Measurements from ENCODE around the gene ENOX1. TPM values are rescaled to one million over a fixed set of nuclear protein-coding genes. Genes with fewer than 3 reads are reported as not detected.

Gene ENOX1
- total and polyA plus RNA-seq, 7 donors = 0.34 to 7.1 (median 1.1) TPM

- WGBS, 3 donors = 93 to 98% (median 98%) methylated on average over 1 of the region's 1 CpG
- no peak for ATAC-seq
- H3K27me3 ChIP-seq (ENCODE audit: insufficient read depth in 3 of 3, low read length in 2 of 3) = no peaks in the 10 kb centered on the region
Observed at GRCh38 chr13:43264458-43264857, 522.3 kb downstream of the ENOX1 start.

GRCh38 chr13:43263047-43263446, 523.7 kb downstream of the ENOX1 start:
- no peak overlapping the region for H3K27ac ChIP-seq
- no peaks in the 10 kb centered on the region for H3K36me3 ChIP-seq (ENCODE audit: insufficient read depth in 1 of 2, low read depth in 1 of 2)
- no peaks in the 10 kb centered on the region for H3K4me1 ChIP-seq
- H3K9me3 ChIP-seq = no peaks in the 10 kb centered on the region
- 73 to 98% (median 90%) methylated on average over 2 of the region's 2 CpGs for WGBS, 3 donors
- intact Hi-C loops (cut with DNase I) = no loop called here
- H3K4me3 ChIP-seq = no peak overlapping the region
- H3K27me3 ChIP-seq (ENCODE audit: insufficient read depth in 3 of 3, low read length in 2 of 3) = no peaks in the 10 kb centered on the region
- no peak for ATAC-seq
- DNase-seq = no peak
- no peak for TF ChIP-seq CTCF (IDR thresholded peaks at IDR 0.05)

More at GRCh38 chr13:43264458-43264857, 522.3 kb downstream of the ENOX1 start:
- Histone ChIP-seq H3K36me3 (ENCODE audit: insufficient read depth in 1 of 2, low read depth in 1 of 2) (no peaks in the 10 kb centered on the region), H3K27ac (no peak overlapping the region), H3K4me1 (peaks cover 12% of the 10 kb centered on the region), H3K4me3 (no peak overlapping the region), H3K9me3 (no peaks in the 10 kb centered on the region)
- intact Hi-C loops (cut with DNase I) = no loop called here
- no peak for TF ChIP-seq CTCF (IDR thresholded peaks at IDR 0.05)
- DNase-seq = no peak

GRCh38 chr13:43260999-43261398, 525.8 kb downstream of the ENOX1 start:
- H3K9me3 ChIP-seq = no peaks in the 10 kb centered on the region
- WGBS, 3 donors = 85 to 91% (median 87%) methylated on average over 5 of the region's 5 CpGs
- TF ChIP-seq CTCF (IDR thresholded peaks at IDR 0.05) = no peak

GRCh38 chr13:43258771-43259170, 528.0 kb downstream of the ENOX1 start:
- 92 to 100% (median 94%) methylated on average over 1 of the region's 1 CpG for WGBS, 3 donors
- ATAC-seq = no peak
- intact Hi-C loops (cut with DNase I) = no loop called here

More at GRCh38 chr13:43260999-43261398, 525.8 kb downstream of the ENOX1 start:
- no peak overlapping the region for H3K27ac ChIP-seq
- no peaks in the 10 kb centered on the region for H3K27me3 ChIP-seq (ENCODE audit: insufficient read depth in 3 of 3, low read length in 2 of 3)
- intact Hi-C loops (cut with DNase I) = no loop called here
- ATAC-seq = no peak
- no peaks in the 10 kb centered on the region for H3K36me3 ChIP-seq (ENCODE audit: insufficient read depth in 1 of 2, low read depth in 1 of 2)
- H3K4me3 ChIP-seq = no peak overlapping the region
- DNase-seq = no peak
- no peaks in the 10 kb centered on the region for H3K4me1 ChIP-seq

More at GRCh38 chr13:43258771-43259170, 528.0 kb downstream of the ENOX1 start:
- Histone ChIP-seq H3K4me1 (no peaks in the 10 kb centered on the region), H3K27me3 (ENCODE audit: insufficient read depth in 3 of 3, low read length in 2 of 3) (no peaks in the 10 kb centered on the region), H3K27ac (no peak overlapping the region), H3K4me3 (no peak overlapping the region), H3K36me3 (ENCODE audit: insufficient read depth in 1 of 2, low read depth in 1 of 2) (no peaks in the 10 kb centered on the region), H3K9me3 (no peaks in the 10 kb centered on the region)
- no peak for DNase-seq
- no peak for TF ChIP-seq CTCF (IDR thresholded peaks at IDR 0.05)
